Stimulated activated CD4-positive, alpha-beta T cell treated with anti-CD3 and anti-CD28 coated beads, TNF-alpha, amount 100 ng/mL, for 4 hours (primary cell): ENCODE measurements around the gene TAS2R40.

ENCODE experiments used
- DNase-seq, 3 experiments: peaks; one replicate each; pipeline ENCODE4 v3.0.0-alpha.2; 2020; ENCODE audit warnings: low read depth in 3 of 3

Gene TAS2R40

GRCh38 chr7:143223784-143224183 lies 1.9 kb downstream of the TAS2R40 start:
- DNase-seq: no peak

GRCh38 chr7:143225047-143225446 lies 3.2 kb downstream of the TAS2R40 start:
- DNase-seq: no peak

GRCh38 chr7:143227806-143228205 lies 6.0 kb downstream of the TAS2R40 start:
- no peak for DNase-seq

- no peak for DNase-seq
Observed at GRCh38 chr7:143229054-143229790, 7.4 kb downstream of the TAS2R40 start.

GRCh38 chr7:143230602-143231457 lies 9.0 kb downstream of the TAS2R40 start:
- DNase-seq: no peak

- no peak for DNase-seq
Observed at GRCh38 chr7:143233816-143234532, 12.1 kb downstream of the TAS2R40 start.

GRCh38 chr7:143234533-143234875 lies 12.7 kb downstream of the TAS2R40 start:
- DNase-seq: no peak

- no peak for DNase-seq
Observed at GRCh38 chr7:143235561-143235960, 13.7 kb downstream of the TAS2R40 start.

- no peak for DNase-seq
Observed at GRCh38 chr7:143236408-143236990, 14.7 kb downstream of the TAS2R40 start.

GRCh38 chr7:143237366-143237765 lies 15.5 kb downstream of the TAS2R40 start:
- no peak for DNase-seq

GRCh38 chr7:143238289-143238980 lies 16.6 kb downstream of the TAS2R40 start:
- no peak for DNase-seq

GRCh38 chr7:143239813-143240212 lies 18.0 kb downstream of the TAS2R40 start:
- DNase-seq: no peak

- DNase-seq: peak in 2 of 3 experiments; percentile 52 to 53
Observed at GRCh38 chr7:143240291-143241168, 18.7 kb downstream of the TAS2R40 start.

GRCh38 chr7:143242306-143242705 lies 20.5 kb downstream of the TAS2R40 start:
- DNase-seq: no peak

- DNase-seq: no peak
Observed at GRCh38 chr7:143243111-143243510, 21.3 kb downstream of the TAS2R40 start.

- no peak for DNase-seq
Observed at GRCh38 chr7:143243614-143244013, 21.8 kb downstream of the TAS2R40 start.

GRCh38 chr7:143244321-143244720 lies 22.5 kb downstream of the TAS2R40 start:
- DNase-seq: no peak

GRCh38 chr7:143245123-143245522 lies 23.3 kb downstream of the TAS2R40 start:
- DNase-seq: no peak

- no peak for DNase-seq
Observed at GRCh38 chr7:143247372-143247771, 25.5 kb downstream of the TAS2R40 start.

GRCh38 chr7:143248761-143249354 lies 27.0 kb downstream of the TAS2R40 start:
- DNase-seq: no peak
